NCI-H2029 treated with DMSO at 0.1 percent for 48 hours (cell line): ENCODE results near the gene IRF2.

ENCODE experiments used
- DNase-seq: peaks from one replicate; lab custom pipeline; 2025; lab: John Stamatoyannopoulos, UW

The IRF2 gene

GRCh38 chr4:184474263-184475095, at the start of gene IRF2:
Gene IRF2, minus strand, starts transcription at chr4:184474550. Its CDS starts 45,486 bp downstream, at chr4:184429064.
- DNase-seq = peak; percentile 64

DNA sequence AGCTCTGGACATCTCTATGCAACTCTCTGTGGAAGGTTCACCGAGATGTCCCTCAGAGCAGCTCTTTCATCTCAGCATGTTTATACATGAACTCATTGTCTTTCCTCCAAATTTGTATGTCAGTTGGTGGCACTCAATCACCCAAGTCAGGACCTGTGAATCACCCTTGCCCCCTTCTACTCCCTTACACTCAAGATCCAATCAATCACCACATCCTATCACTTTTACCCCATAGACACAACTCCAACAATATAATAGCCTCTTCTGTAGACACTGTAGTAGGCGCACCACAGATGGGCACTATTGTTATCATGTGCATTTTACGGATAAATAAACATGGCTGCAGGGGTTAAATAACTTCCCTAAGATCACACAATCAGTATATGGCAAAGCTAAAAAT, 41.3 kb upstream of the IRF2 start:
- no peak for DNase-seq

DNA sequence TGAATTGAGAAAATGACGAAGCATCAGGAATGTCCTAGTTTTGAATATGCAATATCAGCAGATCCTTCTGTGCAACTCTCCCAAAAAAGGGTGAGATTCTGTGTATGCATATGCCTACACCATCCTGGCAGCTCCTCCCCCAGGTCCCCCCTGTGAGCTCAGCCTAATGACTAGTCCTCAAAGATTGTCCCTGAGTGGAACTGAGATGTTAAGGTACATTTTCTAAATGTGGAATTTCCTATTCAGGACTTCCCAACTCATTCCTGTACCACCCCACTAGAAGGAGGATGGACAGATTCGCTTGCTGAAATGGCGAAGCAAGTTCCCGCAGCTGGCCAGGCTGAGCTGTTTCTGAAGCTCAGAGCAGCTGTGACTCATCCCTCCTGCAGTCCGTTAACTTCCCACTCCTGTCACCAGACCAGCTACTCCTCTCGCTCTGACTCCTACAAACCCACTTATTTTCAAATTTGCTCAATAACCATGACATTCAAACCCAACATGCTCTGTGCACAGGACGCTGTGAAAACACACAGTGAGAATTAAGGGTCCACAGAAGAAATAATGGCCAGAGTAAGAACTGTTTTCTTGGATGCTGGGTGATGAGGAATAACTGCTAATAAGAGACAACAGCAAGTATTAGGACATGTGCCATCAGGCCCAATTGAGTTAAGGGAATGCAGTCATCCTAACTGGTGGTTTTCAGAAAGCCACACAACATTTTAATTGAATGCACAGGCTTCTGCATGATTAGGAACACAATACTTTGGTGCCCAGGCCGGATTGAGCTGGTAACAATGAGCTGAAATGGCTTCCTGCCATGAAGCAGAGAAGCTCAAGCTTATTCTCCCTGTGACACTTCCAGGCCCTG, 40.0 kb upstream of the IRF2 start:
- no peak for DNase-seq

DNA sequence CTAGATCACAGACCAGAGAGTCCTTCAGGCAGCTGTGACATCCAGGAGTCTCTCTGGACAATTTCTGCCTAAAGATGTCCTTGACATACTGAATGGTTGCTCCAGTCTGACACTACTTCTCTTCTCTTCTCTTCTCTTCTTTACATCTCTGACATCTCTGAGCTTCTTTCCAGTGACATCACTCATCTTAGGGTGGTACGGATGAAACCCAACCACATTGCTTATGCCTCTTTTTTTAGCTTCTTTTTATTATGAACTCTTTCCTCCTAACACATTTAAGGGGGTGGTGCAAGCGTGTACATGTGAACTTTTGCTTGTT, 39.4 kb upstream of the IRF2 start:
- no peak for DNase-seq

GRCh38 chr4:184511156-184511555, 36.8 kb upstream of the IRF2 start:
- DNase-seq = no peak

- DNase-seq = no peak
These were observed 36.1 kb upstream of the IRF2 start for GRCh38 chr4:184510401-184510800.

DNA sequence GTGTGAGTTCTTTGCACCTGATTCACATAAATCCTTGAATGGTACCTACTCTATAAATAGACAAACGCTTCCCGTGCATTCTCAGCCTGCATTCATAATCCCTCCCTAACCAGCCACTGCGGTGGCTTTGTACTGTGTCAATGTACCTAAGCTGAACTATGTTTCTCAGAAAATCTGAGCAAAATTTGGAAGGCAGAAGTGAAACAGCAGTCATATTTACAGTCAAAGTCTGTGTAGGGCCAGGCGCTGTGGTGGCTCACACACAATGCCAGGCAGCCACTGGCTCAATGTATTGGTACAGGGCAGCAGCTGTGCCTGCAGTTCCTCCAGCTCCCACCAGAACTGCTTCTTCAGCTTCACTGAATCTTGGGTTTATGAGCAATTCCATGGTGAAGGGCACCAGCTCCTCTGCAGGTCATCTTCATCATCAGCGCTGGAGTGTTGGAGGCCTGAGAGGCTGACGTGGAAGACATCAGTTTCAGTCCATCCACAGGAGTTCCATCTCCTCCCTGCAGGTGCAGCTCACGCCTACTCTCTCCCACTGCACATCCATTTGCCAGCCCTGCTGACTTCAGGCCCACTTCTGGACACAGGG, 32.3 kb upstream of the IRF2 start:
- no peak for DNase-seq

DNA sequence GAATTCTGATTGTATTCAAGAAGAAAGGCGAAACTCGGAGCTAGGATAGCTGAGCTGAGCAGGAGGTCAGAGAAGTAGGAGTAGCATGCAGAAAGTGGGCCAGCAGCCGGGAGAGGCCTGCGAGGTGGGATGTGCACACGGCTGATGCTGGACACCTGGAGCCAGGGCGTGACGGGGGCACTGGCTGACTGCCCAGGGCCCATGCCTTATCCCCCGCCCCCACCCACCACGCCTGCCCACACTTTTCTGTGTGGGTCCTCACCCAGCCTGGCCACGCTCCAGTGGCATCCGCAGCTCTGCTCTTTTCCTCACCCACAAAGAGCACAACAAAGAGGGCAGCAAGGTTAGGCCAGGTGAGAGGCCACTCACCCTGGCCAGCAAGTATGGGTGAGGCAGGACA, 30.0 kb upstream of the IRF2 start:
- DNase-seq = no peak

DNA sequence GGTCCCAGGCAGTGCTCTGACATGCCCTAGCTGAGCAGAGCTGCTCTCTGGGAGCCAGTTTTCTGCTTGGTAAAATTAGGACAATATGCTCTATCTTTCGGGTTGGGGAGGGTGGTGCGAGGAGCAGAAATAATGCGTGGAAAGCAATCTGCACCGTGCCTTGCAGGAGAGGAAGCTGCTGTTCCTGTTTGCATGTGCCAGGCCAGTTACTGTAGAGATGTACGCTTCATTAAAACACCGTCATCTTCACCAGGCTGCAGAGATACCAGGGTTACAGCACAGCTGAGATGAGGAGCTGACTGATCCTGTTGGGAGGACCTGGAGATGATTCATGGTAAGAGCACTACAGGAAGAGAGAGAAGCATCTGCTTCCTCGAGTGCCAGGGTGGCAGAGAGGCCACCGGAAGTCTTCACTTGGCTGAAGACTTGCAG, 29.5 kb upstream of the IRF2 start:
- no peak for DNase-seq

GRCh38 chr4:184500748-184501589, 26.6 kb upstream of the IRF2 start:
- DNase-seq = no peak

GRCh38 chr4:184499996-184500395, 25.6 kb upstream of the IRF2 start:
- DNase-seq = no peak

DNA sequence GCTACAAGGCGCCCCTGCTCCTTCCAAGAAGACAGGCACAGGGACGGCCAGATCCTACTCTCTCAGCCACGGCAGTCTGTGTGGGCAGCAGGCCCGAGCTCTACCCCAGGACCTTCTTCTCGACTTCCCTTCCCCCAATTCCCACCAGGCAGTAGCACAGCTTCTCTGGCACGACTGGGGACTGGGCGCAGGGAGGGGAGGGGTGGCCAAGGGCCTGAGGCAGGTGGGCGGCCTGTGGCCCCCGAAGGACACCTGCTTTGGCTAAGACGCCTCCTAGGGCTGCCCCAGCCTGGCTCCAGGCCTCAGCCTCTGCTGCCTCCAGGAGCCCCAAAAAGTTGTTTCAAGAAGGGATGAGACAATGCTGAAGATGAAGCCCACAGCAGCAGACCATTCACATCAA, 24.2 kb upstream of the IRF2 start:
- DNase-seq = no peak

DNA sequence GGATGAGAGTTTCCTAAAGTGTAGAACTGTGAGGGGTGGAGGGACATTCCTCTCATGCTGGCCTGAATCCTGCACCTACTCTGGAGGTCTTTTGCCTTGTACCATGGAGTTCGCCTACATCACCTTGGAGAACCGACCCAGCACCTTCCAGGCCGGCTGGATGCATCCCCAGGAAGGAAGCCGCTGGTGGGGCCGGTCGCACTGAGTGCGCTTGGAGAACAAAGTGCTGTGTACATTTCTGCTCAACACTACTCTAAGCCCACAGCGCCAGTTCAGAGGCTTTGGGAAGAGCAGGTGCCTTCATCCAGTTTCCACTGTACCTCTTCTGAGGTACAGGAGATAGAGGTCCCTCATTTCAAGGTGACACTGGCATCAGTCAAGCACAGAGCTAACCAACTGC, 15.4 kb upstream of the IRF2 start:
- DNase-seq = no peak

GRCh38 chr4:184487503-184487902, 13.2 kb upstream of the IRF2 start:
- no peak for DNase-seq

DNA sequence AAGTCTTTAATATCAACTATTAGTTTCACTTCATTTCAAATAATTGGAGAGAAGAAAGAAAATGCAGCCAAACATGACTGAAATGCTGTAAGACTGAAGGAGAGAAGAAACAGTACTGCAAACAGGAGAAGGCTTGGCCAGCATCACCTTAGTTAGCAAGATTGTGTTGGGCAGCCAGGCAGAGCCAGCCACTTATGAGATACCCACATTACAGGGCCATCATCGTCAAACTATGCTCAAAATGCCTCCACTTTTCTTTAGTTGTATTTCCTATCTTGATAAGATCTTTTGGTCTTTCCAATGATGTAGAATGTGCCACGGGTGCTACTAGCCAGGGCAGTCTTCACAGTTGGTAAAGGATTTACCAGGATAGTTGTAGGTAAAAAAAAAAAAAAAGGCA, 10.9 kb upstream of the IRF2 start:
- no peak for DNase-seq

GRCh38 chr4:184481544-184481943, 7.2 kb upstream of the IRF2 start:
- no peak for DNase-seq

GRCh38 chr4:184479516-184479950, 5.2 kb upstream of the IRF2 start:
- no peak for DNase-seq

GRCh38 chr4:184477201-184477999, 3.0 kb upstream of the IRF2 start:
- DNase-seq = no peak

- DNase-seq = no peak
These were observed 2.3 kb upstream of the IRF2 start for GRCh38 chr4:184476695-184477094.

- DNase-seq = no peak
These were observed 1.1 kb upstream of the IRF2 start for GRCh38 chr4:184475498-184475897.

- peak; percentile 9 for DNase-seq
These were observed 729 bp upstream of the IRF2 start for GRCh38 chr4:184475096-184475461.
